Iris pigment epithelial cell (primary cell): ENCODE measurements around the gene LILRA2.
"Not testable (repeated sequence)": the region's sequence is repeated elsewhere in the genome, so short reads cannot be mapped to it uniquely, and the experiment has no call there.

Experiments used
- DNase-seq: peaks from one replicate; pipeline ENCODE4 v3.0.0-alpha.2; 2011; ENCODE audit warnings: low read depth

The LILRA2 gene

GRCh38 chr19:54573330-54573872, at the start of gene LILRA2:
LILRA2 (plus strand) TSS chr19:54573790; CDS start chr19:54573879, 89 bp downstream.
- no peak for DNase-seq

GRCh38 chr19:54525636-54526035, 48.0 kb upstream of the LILRA2 start:
- no peak for DNase-seq

GRCh38 chr19:54526972-54527371, 46.6 kb upstream of the LILRA2 start:
- DNase-seq = no peak

- no peak for DNase-seq
These were observed 42.7 kb upstream of the LILRA2 start for GRCh38 chr19:54530866-54531265.

- no peak for DNase-seq
These were observed 41.1 kb upstream of the LILRA2 start for GRCh38 chr19:54532528-54532927.

DNA sequence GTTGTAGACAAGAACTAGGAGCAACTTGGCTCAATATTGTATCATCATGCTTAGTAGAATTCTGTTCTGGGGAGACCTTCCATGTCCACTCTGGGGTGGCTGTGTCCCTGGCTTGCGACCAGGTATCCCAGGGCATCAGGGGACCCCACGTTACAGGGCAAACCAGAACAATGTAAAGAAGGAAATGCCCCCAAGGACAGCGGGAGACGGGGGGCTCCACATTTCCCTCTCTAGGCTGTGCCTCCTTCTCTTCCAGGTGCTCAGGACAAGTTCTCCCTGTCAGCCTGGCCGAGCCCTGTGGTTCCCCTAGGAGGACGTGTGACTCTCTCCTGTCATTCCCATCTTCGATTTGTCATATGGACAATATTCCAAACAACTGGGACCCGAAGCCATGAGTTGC, 40.1 kb upstream of the LILRA2 start:
- no peak for DNase-seq

- DNase-seq = no peak
These were observed 39.4 kb upstream of the LILRA2 start for GRCh38 chr19:54534156-54534555.

DNA sequence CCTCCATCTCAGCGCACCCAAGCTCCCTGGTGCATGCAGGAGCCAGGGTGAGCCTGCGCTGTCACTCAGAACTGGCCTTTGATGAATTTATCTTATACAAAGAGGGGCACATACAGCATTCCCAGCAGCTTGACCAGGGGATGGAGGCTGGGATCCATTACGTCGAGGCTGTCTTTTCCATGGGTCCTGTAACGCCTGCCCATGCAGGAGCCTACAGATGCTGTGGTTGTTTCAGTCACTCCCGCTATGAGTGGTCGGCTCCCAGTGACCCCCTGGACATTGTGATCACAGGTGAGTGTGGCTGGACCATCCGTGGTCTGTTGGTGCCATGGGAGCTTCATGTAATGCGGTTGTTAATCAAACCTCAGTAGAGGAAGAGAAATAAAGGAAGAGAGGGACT, 38.0 kb upstream of the LILRA2 start:
- no peak for DNase-seq

GRCh38 chr19:54536956-54537355, 36.6 kb upstream of the LILRA2 start:
- no peak for DNase-seq

DNA sequence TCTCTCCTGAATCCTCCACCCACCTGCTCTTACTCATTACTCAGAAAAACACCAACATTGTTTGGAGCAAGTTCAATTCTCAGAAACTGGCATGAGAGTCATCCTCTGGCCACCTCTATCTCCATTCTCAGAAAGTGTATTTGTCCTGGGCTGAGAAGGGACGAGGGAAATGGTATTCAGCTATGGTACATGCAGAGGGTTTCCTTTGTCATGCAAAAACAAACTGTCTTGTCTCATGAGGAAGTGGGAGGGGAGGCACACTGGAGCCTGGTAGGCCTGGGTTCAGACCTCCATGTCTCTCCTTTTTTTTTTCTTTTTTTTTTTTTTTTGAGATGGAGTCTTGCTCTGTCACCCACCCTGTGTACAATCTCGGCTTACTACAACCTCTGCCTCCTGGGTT, 31.9 kb upstream of the LILRA2 start:
- DNase-seq = no peak

DNA sequence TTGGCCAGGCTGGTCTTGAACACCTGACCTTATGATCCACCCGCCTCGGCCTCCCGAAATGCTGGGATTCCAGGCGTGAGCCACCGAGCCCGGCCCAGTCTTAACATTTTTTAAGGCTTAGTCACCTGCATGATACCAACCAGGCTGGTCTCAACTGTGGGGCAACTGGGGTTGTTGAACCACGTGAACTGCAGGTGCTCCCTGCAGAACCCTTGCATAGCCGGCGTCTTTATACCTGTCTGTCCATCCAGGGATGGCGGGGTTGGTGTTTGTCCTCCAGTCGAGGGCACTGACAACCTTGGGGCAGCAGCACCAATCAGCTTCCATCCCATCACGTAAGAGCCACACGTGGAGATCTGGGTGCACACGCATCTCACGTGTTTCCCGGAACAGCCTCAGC, 24.8 kb upstream of the LILRA2 start:
- no peak for DNase-seq

GRCh38 chr19:54549224-54549623, 24.4 kb upstream of the LILRA2 start:
- no peak for DNase-seq

GRCh38 chr19:54551293-54551692, 22.3 kb upstream of the LILRA2 start:
- no peak for DNase-seq

DNA sequence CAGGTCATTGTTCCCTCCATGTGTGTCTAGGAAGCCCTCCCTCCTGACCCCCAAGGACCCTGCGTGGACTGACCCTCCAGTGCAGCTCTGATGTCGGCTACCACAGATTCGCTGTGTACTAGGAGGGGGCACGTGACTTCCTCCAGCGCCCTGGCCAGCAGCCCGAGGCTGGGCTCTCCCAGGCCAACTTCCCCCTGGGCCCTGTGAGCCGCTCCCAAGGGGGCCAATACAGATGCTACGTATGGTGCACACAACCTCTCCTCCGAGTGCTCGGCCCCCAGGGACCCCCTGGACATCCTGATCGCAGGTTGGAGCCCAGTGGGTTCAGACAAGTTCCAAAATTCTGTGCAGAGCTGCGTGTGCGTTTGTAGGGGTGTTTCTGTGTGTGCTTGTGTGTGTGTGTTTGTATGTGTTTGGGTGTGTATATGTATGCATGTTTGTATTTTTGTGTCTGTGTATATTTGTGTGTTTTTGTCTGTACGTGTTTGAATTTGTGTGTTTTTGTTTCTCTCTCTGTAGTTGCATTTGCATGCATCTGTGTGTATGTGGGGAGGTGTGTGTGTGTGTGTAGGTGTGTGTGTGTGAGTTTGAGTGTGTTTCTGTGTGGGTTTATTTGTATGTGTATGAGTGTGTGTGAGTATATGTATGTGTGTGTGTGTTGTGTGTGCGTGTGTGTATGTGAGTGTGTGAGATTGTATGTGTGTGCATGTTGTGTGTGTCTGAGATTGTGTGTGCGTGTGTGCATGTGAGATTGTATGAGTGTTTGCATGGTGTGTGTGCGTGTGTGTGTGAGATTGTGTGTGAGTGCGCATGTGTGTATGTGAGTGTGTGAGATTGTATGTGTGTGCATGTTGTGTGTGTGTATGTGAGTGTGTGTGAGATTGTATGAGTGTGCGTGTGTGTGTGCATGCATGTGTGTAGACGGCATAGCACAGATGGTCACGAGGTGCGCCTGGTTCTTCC, 21.4 kb upstream of the LILRA2 start:
- DNase-seq = no peak

DNA sequence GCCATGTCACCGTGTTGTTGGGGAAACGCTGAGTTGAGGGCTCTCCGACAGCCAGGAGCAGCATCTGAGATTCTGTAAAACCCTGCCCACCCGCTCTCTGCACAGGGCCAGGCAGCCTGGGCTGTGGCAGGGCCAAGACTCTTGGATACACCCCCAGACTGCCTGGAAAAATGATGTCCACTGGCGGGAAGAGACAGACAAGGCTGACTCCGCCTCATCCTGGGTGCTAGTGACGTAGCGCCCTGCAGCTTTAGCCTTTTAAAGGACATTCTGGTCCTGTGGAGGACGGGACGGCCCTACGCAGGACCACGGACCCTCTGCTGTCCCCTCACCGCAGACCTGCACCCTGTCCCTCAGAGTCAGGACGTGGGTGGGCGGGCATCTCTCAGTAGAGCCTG, 20.7 kb upstream of the LILRA2 start:
- no peak for DNase-seq

GRCh38 chr19:54554006-54554405, 19.6 kb upstream of the LILRA2 start:
- no peak for DNase-seq

- no peak for DNase-seq
These were observed 18.7 kb upstream of the LILRA2 start for GRCh38 chr19:54554896-54555295.

- DNase-seq = no peak
These were observed 17.4 kb upstream of the LILRA2 start for GRCh38 chr19:54556194-54556593.

DNA sequence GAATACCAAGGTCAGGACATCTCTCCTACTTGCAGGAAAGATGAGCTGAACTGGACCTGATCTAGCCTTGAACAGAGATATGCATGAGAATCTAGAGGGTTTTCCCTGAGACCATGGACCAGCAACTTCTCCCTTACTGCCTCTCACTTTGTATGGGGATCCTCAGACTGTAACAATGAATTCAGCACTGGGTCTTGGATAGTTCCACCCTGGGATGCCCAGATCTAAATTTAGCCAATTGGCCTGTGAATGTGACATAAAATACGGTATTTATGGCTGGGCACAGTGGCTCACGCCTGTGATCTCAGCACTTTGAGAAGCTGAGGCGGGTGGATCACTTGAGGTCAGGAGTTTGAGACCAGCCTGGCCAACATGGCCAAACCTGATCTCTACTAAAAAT, 15.3 kb upstream of the LILRA2 start:
- DNase-seq = no peak

- DNase-seq = peak; percentile 6
These were observed 12.7 kb upstream of the LILRA2 start for GRCh38 chr19:54560881-54561385.

GRCh38 chr19:54561840-54562239, 11.8 kb upstream of the LILRA2 start:
- DNase-seq = no peak

- DNase-seq = not testable (repeated sequence)
These were observed 10.4 kb upstream of the LILRA2 start for GRCh38 chr19:54563206-54563605.

GRCh38 chr19:54570316-54570715, 3.3 kb upstream of the LILRA2 start:
- DNase-seq = no peak
